ENCODE measurements around the gene RBM19.

Gene RBM19

DNA sequence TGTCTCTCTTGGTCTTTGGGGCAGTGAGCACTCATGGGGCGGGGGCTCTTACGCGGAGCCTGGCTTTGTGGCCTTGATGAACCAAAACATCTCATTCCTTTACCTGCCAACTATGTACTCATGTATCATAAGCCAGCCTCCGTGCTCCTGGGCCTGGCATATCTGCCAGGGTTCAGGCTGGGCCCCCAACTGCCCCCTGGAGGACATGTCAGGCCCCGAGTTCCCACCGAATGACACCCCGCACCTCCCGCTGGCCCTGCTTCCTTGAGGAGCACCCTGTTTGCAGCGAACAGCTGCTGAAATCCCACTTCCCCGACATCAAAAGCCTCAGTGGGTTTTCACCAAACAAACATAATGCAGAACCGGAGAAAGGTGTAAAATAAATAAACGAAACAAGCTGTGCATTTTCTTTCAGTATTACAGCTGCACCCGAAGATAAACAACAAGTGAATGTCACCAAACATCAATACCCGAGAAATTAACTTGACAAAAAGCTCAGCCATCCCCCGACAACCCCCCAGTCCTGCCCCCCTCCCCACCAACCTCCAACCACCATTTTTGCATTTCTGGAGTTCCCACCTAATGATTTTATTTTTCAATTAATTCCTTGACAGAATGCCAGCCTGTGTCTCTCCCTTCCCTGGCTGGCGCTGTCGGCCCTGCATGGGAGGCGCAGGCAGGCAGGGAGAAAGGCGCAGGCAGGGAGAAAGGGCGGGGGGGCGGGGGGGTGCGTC is 139.2 kb downstream of the RBM19 start:
- H3K4me3 ChIP-seq (ENCODE audit: control insufficient read depth in 1 of 7, extremely low read depth in 1 of 7, insufficient read depth in 4 of 7, low read depth in 2 of 7, low read length in 6 of 7), result no peak overlapping the region
- 98% methylated on average over 16 of the region's 22 CpGs for WGBS (ENCODE audit: insufficient coverage)
- CTCF ChIA-PET, result no interaction called here
- H3K36me3 ChIP-seq (ENCODE audit: control insufficient read depth in 4 of 4, insufficient read depth in 4 of 4, low read length in 3 of 4), result peaks cover 0 to 14% (median 3%) of the 10 kb centered on the region in 4 experiments
- no peaks in the 10 kb centered on the region for H3K27me3 ChIP-seq (replicated peaks in 2 of 5; ENCODE audit: control insufficient read depth in 4 of 5, insufficient read depth in 5 of 5, low read length in 4 of 5)
- H3K4me1 ChIP-seq (ENCODE audit: control extremely low read depth in 1 of 4, control insufficient read depth in 4 of 4, insufficient read depth in 4 of 4, low read length in 3 of 4), result no peaks in the 10 kb centered on the region
- POLR2A ChIA-PET, result no interaction called here
- H3K9me3 ChIP-seq (ENCODE audit: control extremely low read depth in 1 of 5, control insufficient read depth in 4 of 5, insufficient read depth in 2 of 5, low read depth in 1 of 5, low read length in 4 of 5), result no peaks in the 10 kb centered on the region
- no peak for DNase-seq
- H3K27ac ChIP-seq (ENCODE audit: insufficient read depth in 1 of 2, low read depth in 1 of 2, low read length in 2 of 2, poor library complexity in 1 of 2, severe bottlenecking in 2 of 2), result no peak overlapping the region

DNA sequence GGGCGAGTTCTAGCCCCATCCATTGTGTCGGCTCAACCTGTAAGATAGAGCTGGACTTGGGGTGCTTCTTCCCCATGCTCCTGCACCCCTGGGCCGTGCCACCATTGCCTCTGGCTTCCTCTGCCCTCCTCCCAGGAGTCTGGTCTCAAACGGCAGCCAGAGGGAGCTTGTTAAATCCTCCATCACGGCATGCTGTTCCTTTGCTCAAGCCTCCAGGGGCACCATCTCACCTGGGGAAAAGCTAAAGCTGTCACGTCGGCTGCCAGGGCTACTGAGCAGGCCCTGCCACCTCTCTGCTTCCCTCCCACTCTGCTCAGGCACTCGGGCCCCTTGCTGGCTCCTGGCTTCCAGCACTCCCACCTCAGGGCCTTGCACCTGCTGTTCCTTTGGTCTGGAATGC is 140.4 kb downstream of the RBM19 start:
- no peak overlapping the region for H3K27ac ChIP-seq (ENCODE audit: insufficient read depth in 1 of 2, low read depth in 1 of 2, low read length in 2 of 2, poor library complexity in 1 of 2, severe bottlenecking in 2 of 2)
- no peak for DNase-seq
- H3K4me3 ChIP-seq (ENCODE audit: control insufficient read depth in 1 of 7, extremely low read depth in 1 of 7, insufficient read depth in 4 of 7, low read depth in 2 of 7, low read length in 6 of 7), result no peak overlapping the region
- WGBS (ENCODE audit: insufficient coverage), result 98% methylated on average over 8 of the region's 8 CpGs
- CTCF ChIA-PET, result interaction anchor here (1.2 to 1.6 kb wide), 2 partner anchors 15 to 38 kb away, joined by 3 read pairs; no protein-coding TSS in a partner anchor
- no peaks in the 10 kb centered on the region for H3K4me1 ChIP-seq (ENCODE audit: control extremely low read depth in 1 of 4, control insufficient read depth in 4 of 4, insufficient read depth in 4 of 4, low read length in 3 of 4)
- peaks cover 0 to 18% (median 7%) of the 10 kb centered on the region in 4 experiments for H3K36me3 ChIP-seq (ENCODE audit: control insufficient read depth in 4 of 4, insufficient read depth in 4 of 4, low read length in 3 of 4)
- POLR2A ChIA-PET, result no interaction called here
- no peaks in the 10 kb centered on the region for H3K27me3 ChIP-seq (replicated peaks in 2 of 5; ENCODE audit: control insufficient read depth in 4 of 5, insufficient read depth in 5 of 5, low read length in 4 of 5)
- H3K9me3 ChIP-seq (ENCODE audit: control extremely low read depth in 1 of 5, control insufficient read depth in 4 of 5, insufficient read depth in 2 of 5, low read depth in 1 of 5, low read length in 4 of 5), result no peaks in the 10 kb centered on the region

GRCh38 chr12:113823816-113824215 is 142.3 kb downstream of the RBM19 start:
- POLR2A ChIA-PET, result no interaction called here
- 97% methylated on average over 5 of the region's 5 CpGs for WGBS (ENCODE audit: insufficient coverage)
- Histone ChIP-seq H3K4me3 (ENCODE audit: control insufficient read depth in 1 of 7, extremely low read depth in 1 of 7, insufficient read depth in 4 of 7, low read depth in 2 of 7, low read length in 6 of 7) (no peak overlapping the region), H3K4me1 (ENCODE audit: control extremely low read depth in 1 of 4, control insufficient read depth in 4 of 4, insufficient read depth in 4 of 4, low read length in 3 of 4) (no peaks in the 10 kb centered on the region), H3K27me3 (replicated peaks in 2 of 5; ENCODE audit: control insufficient read depth in 4 of 5, insufficient read depth in 5 of 5, low read length in 4 of 5) (no peaks in the 10 kb centered on the region), H3K36me3 (ENCODE audit: control insufficient read depth in 4 of 4, insufficient read depth in 4 of 4, low read length in 3 of 4) (peaks cover 0 to 18% (median 9%) of the 10 kb centered on the region in 4 experiments), H3K9me3 (ENCODE audit: control extremely low read depth in 1 of 5, control insufficient read depth in 4 of 5, insufficient read depth in 2 of 5, low read depth in 1 of 5, low read length in 4 of 5) (no peaks in the 10 kb centered on the region), H3K27ac (ENCODE audit: insufficient read depth in 1 of 2, low read depth in 1 of 2, low read length in 2 of 2, poor library complexity in 1 of 2, severe bottlenecking in 2 of 2) (no peak overlapping the region)
- DNase-seq, result no peak
- CTCF ChIA-PET, result no interaction called here

- Histone ChIP-seq H3K9me3 (ENCODE audit: control extremely low read depth in 1 of 5, control insufficient read depth in 4 of 5, insufficient read depth in 2 of 5, low read depth in 1 of 5, low read length in 4 of 5) (no peaks in the 10 kb centered on the region), H3K36me3 (ENCODE audit: control insufficient read depth in 4 of 4, insufficient read depth in 4 of 4, low read length in 3 of 4) (peaks cover 0 to 18% (median 9%) of the 10 kb centered on the region in 4 experiments), H3K27ac (ENCODE audit: insufficient read depth in 1 of 2, low read depth in 1 of 2, low read length in 2 of 2, poor library complexity in 1 of 2, severe bottlenecking in 2 of 2) (no peak overlapping the region), H3K4me1 (ENCODE audit: control extremely low read depth in 1 of 4, control insufficient read depth in 4 of 4, insufficient read depth in 4 of 4, low read length in 3 of 4) (no peaks in the 10 kb centered on the region), H3K4me3 (ENCODE audit: control insufficient read depth in 1 of 7, extremely low read depth in 1 of 7, insufficient read depth in 4 of 7, low read depth in 2 of 7, low read length in 6 of 7) (no peak overlapping the region), H3K27me3 (replicated peaks in 2 of 5; ENCODE audit: control insufficient read depth in 4 of 5, insufficient read depth in 5 of 5, low read length in 4 of 5) (no peaks in the 10 kb centered on the region)
- ChIA-PET CTCF (no interaction called here), POLR2A (no interaction called here)
- 96% methylated on average over 12 of the region's 16 CpGs for WGBS (ENCODE audit: insufficient coverage)
- no peak for DNase-seq
Measured at GRCh38 chr12:113823016-113823415, 143.1 kb downstream of the RBM19 start.

GRCh38 chr12:113820842-113821241 is 145.3 kb downstream of the RBM19 start:
- H3K4me1 ChIP-seq (ENCODE audit: control extremely low read depth in 1 of 4, control insufficient read depth in 4 of 4, insufficient read depth in 4 of 4, low read length in 3 of 4), result no peaks in the 10 kb centered on the region
- POLR2A ChIA-PET, result no interaction called here
- H3K9me3 ChIP-seq (ENCODE audit: control extremely low read depth in 1 of 5, control insufficient read depth in 4 of 5, insufficient read depth in 2 of 5, low read depth in 1 of 5, low read length in 4 of 5), result no peaks in the 10 kb centered on the region
- DNase-seq, result no peak
- H3K27me3 ChIP-seq (replicated peaks in 2 of 5; ENCODE audit: control insufficient read depth in 4 of 5, insufficient read depth in 5 of 5, low read length in 4 of 5), result no peaks in the 10 kb centered on the region
- no peak overlapping the region for H3K4me3 ChIP-seq (ENCODE audit: control insufficient read depth in 1 of 7, extremely low read depth in 1 of 7, insufficient read depth in 4 of 7, low read depth in 2 of 7, low read length in 6 of 7)
- peaks cover 0 to 20% (median 9%) of the 10 kb centered on the region in 4 experiments for H3K36me3 ChIP-seq (ENCODE audit: control insufficient read depth in 4 of 4, insufficient read depth in 4 of 4, low read length in 3 of 4)
- H3K27ac ChIP-seq (ENCODE audit: insufficient read depth in 1 of 2, low read depth in 1 of 2, low read length in 2 of 2, poor library complexity in 1 of 2, severe bottlenecking in 2 of 2), result no peak overlapping the region
- 98% methylated on average over 7 of the region's 8 CpGs for WGBS (ENCODE audit: insufficient coverage)
- CTCF ChIA-PET, result no interaction called here

DNA sequence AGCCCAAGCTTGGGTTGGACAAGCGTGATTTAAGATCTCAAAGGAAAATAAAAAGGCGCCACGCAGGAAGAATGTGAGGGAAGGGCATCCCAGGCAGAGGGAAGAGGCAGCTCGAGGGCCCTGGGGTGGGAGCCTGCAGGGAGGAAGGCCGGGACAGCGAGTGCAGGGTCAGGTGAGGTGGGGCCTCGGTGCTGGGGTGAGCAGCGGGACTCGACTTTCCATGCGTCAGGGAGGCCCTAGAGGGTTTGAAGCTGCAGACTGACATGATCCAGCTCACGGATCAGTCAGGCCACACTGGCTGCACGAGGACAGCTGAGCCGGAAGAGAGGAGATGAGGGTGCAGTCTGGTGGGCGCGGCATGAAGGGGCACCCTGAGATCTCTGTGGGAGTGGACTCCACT is 145.8 kb downstream of the RBM19 start:
- no peak overlapping the region for H3K4me3 ChIP-seq (ENCODE audit: control insufficient read depth in 1 of 7, extremely low read depth in 1 of 7, insufficient read depth in 4 of 7, low read depth in 2 of 7, low read length in 6 of 7)
- ChIA-PET CTCF (interaction anchor here (0.6 kb wide), 1 partner anchor 1195 kb away, joined by 4 read pairs; no protein-coding TSS in a partner anchor), POLR2A (no interaction called here)

DNA sequence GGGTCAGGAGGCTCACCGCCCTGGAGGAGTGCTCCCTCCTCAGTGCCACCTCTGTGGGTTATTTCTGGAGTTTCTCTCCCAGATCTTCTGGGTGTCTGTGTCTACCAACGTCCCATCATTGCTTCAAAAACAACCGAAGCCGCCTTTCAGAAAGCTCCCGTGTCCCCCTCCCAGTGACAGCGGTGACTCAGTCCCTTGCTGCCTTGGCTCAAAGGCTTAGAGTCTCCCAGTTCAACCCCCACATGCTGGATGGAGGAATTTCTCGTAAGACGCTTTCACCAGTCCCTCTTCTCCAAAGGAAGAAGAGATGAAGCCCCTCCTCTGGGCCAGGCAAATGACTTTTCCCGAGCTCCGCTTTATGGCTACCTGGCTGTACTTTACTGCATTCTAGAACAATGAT is 146.6 kb downstream of the RBM19 start:
- CTCF ChIA-PET, result no interaction called here
- 96% methylated on average over 8 of the region's 10 CpGs for WGBS (ENCODE audit: insufficient coverage)

More for the DNA sequence above, 145.8 kb downstream of the RBM19 start:
- H3K4me1 ChIP-seq (ENCODE audit: control extremely low read depth in 1 of 4, control insufficient read depth in 4 of 4, insufficient read depth in 4 of 4, low read length in 3 of 4), result no peaks in the 10 kb centered on the region
- DNase-seq, result no peak
- H3K27me3 ChIP-seq (replicated peaks in 2 of 5; ENCODE audit: control insufficient read depth in 4 of 5, insufficient read depth in 5 of 5, low read length in 4 of 5), result no peaks in the 10 kb centered on the region
- no peak overlapping the region for H3K27ac ChIP-seq (ENCODE audit: insufficient read depth in 1 of 2, low read depth in 1 of 2, low read length in 2 of 2, poor library complexity in 1 of 2, severe bottlenecking in 2 of 2)
- H3K9me3 ChIP-seq (ENCODE audit: control extremely low read depth in 1 of 5, control insufficient read depth in 4 of 5, insufficient read depth in 2 of 5, low read depth in 1 of 5, low read length in 4 of 5), result no peaks in the 10 kb centered on the region
- peaks cover 0 to 22% (median 10%) of the 10 kb centered on the region in 4 experiments for H3K36me3 ChIP-seq (ENCODE audit: control insufficient read depth in 4 of 4, insufficient read depth in 4 of 4, low read length in 3 of 4)
- 96% methylated on average over 14 of the region's 15 CpGs for WGBS (ENCODE audit: insufficient coverage)

More for the DNA sequence above, 146.6 kb downstream of the RBM19 start:
- POLR2A ChIA-PET, result no interaction called here
- Histone ChIP-seq H3K4me3 (ENCODE audit: control insufficient read depth in 1 of 7, extremely low read depth in 1 of 7, insufficient read depth in 4 of 7, low read depth in 2 of 7, low read length in 6 of 7) (no peak overlapping the region), H3K36me3 (ENCODE audit: control insufficient read depth in 4 of 4, insufficient read depth in 4 of 4, low read length in 3 of 4) (peaks cover 0 to 22% (median 10%) of the 10 kb centered on the region in 4 experiments), H3K27ac (ENCODE audit: insufficient read depth in 1 of 2, low read depth in 1 of 2, low read length in 2 of 2, poor library complexity in 1 of 2, severe bottlenecking in 2 of 2) (no peak overlapping the region), H3K27me3 (replicated peaks in 2 of 5; ENCODE audit: control insufficient read depth in 4 of 5, insufficient read depth in 5 of 5, low read length in 4 of 5) (no peaks in the 10 kb centered on the region), H3K9me3 (ENCODE audit: control extremely low read depth in 1 of 5, control insufficient read depth in 4 of 5, insufficient read depth in 2 of 5, low read depth in 1 of 5, low read length in 4 of 5) (no peaks in the 10 kb centered on the region), H3K4me1 (ENCODE audit: control extremely low read depth in 1 of 4, control insufficient read depth in 4 of 4, insufficient read depth in 4 of 4, low read length in 3 of 4) (no peaks in the 10 kb centered on the region)
- DNase-seq, result no peak

Measured in common myeloid progenitor, CD34-positive (primary cell).